H1 (cell line): ENCODE measurements around the gene EXD1.

Experiments
- CEBPB ChIP-seq: IDR thresholded peaks from 2 replicates; pipeline ENCODE4 v1.6.1; 2012; ENCODE audit warnings: low read depth, low read length
- EGR1 ChIP-seq: IDR thresholded peaks from 2 replicates; pipeline ENCODE4 v1.6.1; 2011; ENCODE audit warnings: low read depth, low read length, borderline replicate concordance
- EZH2 ChIP-seq: fragments of 200-600 bp; sonication (generic); IDR thresholded peaks from 2 replicates; pipeline ENCODE4 v1.7.1; 2012; ENCODE audit warnings: low read depth, mild to moderate bottlenecking, moderate library complexity, low read length, inconsistent platforms; ENCODE audit not compliant: severe bottlenecking
- GTF2F1 ChIP-seq: IDR thresholded peaks from 2 replicates; pipeline ENCODE4 v1.6.1; 2012; ENCODE audit warnings: low read depth, low read length, improper control_type of control experiment, borderline replicate concordance
- MAFK ChIP-seq: IDR thresholded peaks from 2 replicates; pipeline ENCODE4 v1.6.1; 2012; ENCODE audit warnings: low read depth, mild to moderate bottlenecking, improper control_type of control experiment, low read length
- POLR2A ChIP-seq, 2 experiments: IDR thresholded peaks; 1 replicate in 1 of 2; 2 replicates in 1 of 2; pipeline ENCODE4 v1.6.1; 2011; ENCODE audit warnings: low read depth in 2 of 2, low read length in 2 of 2, mild to moderate bottlenecking in 2 of 2; ENCODE audit errors: control extremely low read depth in 1 of 2
- RAD21 ChIP-seq, 2 experiments: IDR thresholded peaks in 1 of 2; conservative IDR thresholded peaks in 1 of 2; 2 replicates each; pipeline ENCODE4 v1.6.1; 2011; ENCODE audit warnings: low read depth in 2 of 2, low read length in 2 of 2, improper control_type of control experiment in 1 of 2, inconsistent platforms in 1 of 2, mild to moderate bottlenecking in 1 of 2, moderate library complexity in 1 of 2
- SP1 ChIP-seq: IDR thresholded peaks from 2 replicates; pipeline ENCODE4 v1.6.1; 2011; ENCODE audit warnings: low read depth, low read length
- SP2 ChIP-seq: IDR thresholded peaks from 2 replicates; pipeline ENCODE4 v1.6.1; 2012; ENCODE audit warnings: mild to moderate bottlenecking, low read length, inconsistent platforms
- TAF1 ChIP-seq: IDR thresholded peaks from 2 replicates; pipeline ENCODE4 v1.6.1; 2011; ENCODE audit warnings: mild to moderate bottlenecking, low read depth, low read length
- TF ChIP-seq, protein P1 (sequence below): IDR thresholded peaks from 2 replicates; pipeline ENCODE4 v1.6.1; 2011; ENCODE audit warnings: low read length, improper control_type of control experiment
- TF ChIP-seq, protein P2 (sequence below), 3 experiments: IDR thresholded peaks; 1 replicate in 2 of 3; 2 replicates in 1 of 3; pipeline versions ENCODE4 v1.5.1 to v1.6.1; 2011; ENCODE audit warnings: low read length in 3 of 3, mild to moderate bottlenecking in 3 of 3, inconsistent platforms in 2 of 3, low read depth in 1 of 3, moderate library complexity in 1 of 3; ENCODE audit not compliant: insufficient read depth in 1 of 3; ENCODE audit errors: control extremely low read depth in 1 of 3

DNA sequence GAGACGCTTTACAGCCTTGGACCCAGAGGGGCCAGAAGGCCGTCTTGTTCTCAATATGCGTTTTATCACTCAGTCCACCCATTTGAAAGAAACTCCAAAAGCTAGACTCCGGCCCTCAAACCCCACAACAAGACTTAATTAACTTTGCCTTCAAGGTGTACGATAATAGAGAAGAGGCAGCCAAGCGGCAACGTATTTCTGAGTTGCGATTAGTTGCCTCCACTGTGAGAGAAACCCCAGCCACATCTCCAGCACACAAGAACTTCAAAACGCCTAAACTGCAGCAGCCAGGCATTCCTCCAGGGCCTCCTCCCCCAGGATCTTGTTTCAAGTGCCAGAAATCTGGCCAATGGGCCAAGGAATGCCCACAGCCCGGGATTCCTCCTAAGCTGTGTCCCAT, 97.1 kb downstream of the EXD1 start:
- TF ChIP-seq EGR1 (no peak), RAD21 (IDR thresholded peaks at IDR 0.05 in 1 of 2, conservative IDR thresholded peaks at IDR 0.05 in 1 of 2; ENCODE audit: low read depth in 2 of 2, low read length in 2 of 2) (no peak), EZH2 (no peak), TAF1 (no peak), SP2 (no peak), SP1 (no peak), POLR2A (IDR thresholded peaks at IDR 0.05; ENCODE audit: control extremely low read depth in 1 of 2, low read depth in 2 of 2, low read length in 2 of 2) (no peak), CEBPB (no peak), GTF2F1 (no peak), MAFK (no peak)
- TF ChIP-seq, protein P1, sequence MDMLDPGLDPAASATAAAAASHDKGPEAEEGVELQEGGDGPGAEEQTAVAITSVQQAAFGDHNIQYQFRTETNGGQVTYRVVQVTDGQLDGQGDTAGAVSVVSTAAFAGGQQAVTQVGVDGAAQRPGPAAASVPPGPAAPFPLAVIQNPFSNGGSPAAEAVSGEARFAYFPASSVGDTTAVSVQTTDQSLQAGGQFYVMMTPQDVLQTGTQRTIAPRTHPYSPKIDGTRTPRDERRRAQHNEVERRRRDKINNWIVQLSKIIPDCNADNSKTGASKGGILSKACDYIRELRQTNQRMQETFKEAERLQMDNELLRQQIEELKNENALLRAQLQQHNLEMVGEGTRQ, result no peak
- TF ChIP-seq, protein P2, sequence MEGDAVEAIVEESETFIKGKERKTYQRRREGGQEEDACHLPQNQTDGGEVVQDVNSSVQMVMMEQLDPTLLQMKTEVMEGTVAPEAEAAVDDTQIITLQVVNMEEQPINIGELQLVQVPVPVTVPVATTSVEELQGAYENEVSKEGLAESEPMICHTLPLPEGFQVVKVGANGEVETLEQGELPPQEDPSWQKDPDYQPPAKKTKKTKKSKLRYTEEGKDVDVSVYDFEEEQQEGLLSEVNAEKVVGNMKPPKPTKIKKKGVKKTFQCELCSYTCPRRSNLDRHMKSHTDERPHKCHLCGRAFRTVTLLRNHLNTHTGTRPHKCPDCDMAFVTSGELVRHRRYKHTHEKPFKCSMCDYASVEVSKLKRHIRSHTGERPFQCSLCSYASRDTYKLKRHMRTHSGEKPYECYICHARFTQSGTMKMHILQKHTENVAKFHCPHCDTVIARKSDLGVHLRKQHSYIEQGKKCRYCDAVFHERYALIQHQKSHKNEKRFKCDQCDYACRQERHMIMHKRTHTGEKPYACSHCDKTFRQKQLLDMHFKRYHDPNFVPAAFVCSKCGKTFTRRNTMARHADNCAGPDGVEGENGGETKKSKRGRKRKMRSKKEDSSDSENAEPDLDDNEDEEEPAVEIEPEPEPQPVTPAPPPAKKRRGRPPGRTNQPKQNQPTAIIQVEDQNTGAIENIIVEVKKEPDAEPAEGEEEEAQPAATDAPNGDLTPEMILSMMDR (IDR thresholded peaks at IDR 0.05; ENCODE audit: control extremely low read depth in 1 of 3, insufficient read depth in 1 of 3, low read depth in 1 of 3, low read length in 3 of 3), result no peak
